Bronchial epithelial cell (primary cell): Measurements from ENCODE around the gene FOSB. TPM values are rescaled to one million over a fixed set of nuclear protein-coding genes. Genes with fewer than 3 reads are reported as not detected.

Source experiments
- DNase-seq: peaks from one replicate; pipeline ENCODE4 v3.0.0-alpha.2; 2010; ENCODE audit warnings: low read depth
- FAIRE-seq: peaks from 2 replicates; lab custom pipeline; 2011; peaks lifted over from hg19 to GRCh38; lab: Jason Lieb, UNC
- H3K27me3 ChIP-seq: 2 replicates; pipeline ENCODE4 v1.5.1; 2011; ENCODE audit warnings: low read length; ENCODE audit not compliant: control insufficient read depth, insufficient read depth
- H3K36me3 ChIP-seq: 2 replicates; pipeline ENCODE4 v1.5.1; 2011; ENCODE audit warnings: low read length; ENCODE audit not compliant: control insufficient read depth, insufficient read depth
- H3K4me3 ChIP-seq: 2 replicates; pipeline ENCODE4 v1.5.1; 2011; ENCODE audit warnings: mild to moderate bottlenecking, low read depth, low read length, control low read depth
- total RNA-seq: library from RNA; depleted of rRNA; stranded (reverse); fragments of >200 nt; gene quantifications from 2 replicates; pipeline ENCODE4 v1.2.1, GENCODE V29; 2014
- TF ChIP-seq, protein P1 (sequence below): IDR thresholded peaks from 2 replicates; pipeline ENCODE4 v1.5.1; 2011; ENCODE audit warnings: mild to moderate bottlenecking, moderate library complexity, low read length, control low read depth, inconsistent platforms; ENCODE audit not compliant: insufficient read depth, severe bottlenecking

The FOSB gene
- total RNA-seq, 1 donor from 2014 or later: 4.2 TPM

DNA sequence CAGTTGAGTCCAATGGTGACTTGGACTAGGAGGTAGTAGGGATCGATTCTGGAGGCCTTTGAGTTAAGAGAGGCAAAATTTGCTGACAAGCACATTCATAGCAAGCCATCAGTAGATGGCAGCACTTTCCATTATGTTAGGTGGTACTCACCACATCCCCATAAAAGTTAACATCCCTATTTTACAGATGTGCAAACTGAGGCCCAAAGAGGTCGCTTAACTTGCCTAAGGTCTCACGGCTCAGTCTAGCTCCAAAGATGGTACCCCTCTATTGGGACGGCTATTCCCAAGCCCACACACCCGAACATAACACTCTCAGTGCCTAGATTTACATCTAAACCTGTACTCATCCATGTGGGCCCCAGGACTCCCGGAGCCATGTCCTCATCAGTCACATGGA, 21.5 kb upstream of the FOSB start:
- Histone ChIP-seq H3K27me3 (no peaks in the 10 kb centered on the region), H3K36me3 (no peaks in the 10 kb centered on the region), H3K4me3 (no peak overlapping the region)
- no peak for FAIRE-seq
- peak; percentile 50 for DNase-seq
- TF ChIP-seq, protein P1, sequence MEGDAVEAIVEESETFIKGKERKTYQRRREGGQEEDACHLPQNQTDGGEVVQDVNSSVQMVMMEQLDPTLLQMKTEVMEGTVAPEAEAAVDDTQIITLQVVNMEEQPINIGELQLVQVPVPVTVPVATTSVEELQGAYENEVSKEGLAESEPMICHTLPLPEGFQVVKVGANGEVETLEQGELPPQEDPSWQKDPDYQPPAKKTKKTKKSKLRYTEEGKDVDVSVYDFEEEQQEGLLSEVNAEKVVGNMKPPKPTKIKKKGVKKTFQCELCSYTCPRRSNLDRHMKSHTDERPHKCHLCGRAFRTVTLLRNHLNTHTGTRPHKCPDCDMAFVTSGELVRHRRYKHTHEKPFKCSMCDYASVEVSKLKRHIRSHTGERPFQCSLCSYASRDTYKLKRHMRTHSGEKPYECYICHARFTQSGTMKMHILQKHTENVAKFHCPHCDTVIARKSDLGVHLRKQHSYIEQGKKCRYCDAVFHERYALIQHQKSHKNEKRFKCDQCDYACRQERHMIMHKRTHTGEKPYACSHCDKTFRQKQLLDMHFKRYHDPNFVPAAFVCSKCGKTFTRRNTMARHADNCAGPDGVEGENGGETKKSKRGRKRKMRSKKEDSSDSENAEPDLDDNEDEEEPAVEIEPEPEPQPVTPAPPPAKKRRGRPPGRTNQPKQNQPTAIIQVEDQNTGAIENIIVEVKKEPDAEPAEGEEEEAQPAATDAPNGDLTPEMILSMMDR: peak; percentile 44

DNA sequence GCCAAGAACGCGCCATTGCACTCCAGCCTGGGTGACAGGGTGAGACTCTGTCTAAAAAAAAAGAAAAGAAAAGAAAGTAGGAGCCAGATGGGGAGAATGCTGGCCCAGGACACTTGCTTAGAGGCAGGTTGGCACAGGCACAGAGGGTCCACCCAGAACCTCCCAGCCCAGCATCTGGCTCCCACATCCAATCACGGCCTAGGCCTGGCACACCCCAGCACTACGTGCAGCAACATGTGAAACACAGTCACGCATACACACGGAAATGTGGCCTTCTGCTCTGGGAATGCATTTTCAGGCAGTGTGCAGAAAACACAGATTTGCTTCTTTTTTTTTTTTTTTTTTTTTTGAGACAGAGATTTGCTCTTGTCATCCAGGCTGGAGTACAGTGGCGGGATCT, 20.9 kb upstream of the FOSB start:
- FAIRE-seq (peak; percentile 50), DNase-seq (peak; percentile 99)
- H3K36me3 ChIP-seq: no peaks in the 10 kb centered on the region
- TF ChIP-seq, protein P1: no peak
- H3K4me3 ChIP-seq: no peak overlapping the region
- H3K27me3 ChIP-seq: no peaks in the 10 kb centered on the region

DNA sequence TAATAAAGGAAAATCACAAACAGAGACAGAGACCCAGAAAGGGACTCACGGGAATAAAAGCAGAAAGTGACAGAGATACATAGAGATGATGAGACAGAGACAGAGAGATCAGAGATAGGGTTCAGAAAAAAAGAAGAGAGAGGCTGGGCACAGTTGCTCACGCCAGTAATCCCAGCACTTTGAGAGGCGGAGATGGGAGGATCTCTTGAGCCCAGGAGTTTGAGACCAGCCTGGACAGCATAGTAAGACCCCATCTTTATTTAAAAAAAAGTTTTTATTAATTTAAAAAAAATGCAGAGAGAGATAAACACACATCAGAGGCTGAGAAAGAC, 19.4 kb upstream of the FOSB start:
- Histone ChIP-seq H3K27me3 (no peaks in the 10 kb centered on the region), H3K4me3 (no peak overlapping the region), H3K36me3 (no peaks in the 10 kb centered on the region)
- TF ChIP-seq, protein P1: no peak
- FAIRE-seq (no peak), DNase-seq (no peak)

DNA sequence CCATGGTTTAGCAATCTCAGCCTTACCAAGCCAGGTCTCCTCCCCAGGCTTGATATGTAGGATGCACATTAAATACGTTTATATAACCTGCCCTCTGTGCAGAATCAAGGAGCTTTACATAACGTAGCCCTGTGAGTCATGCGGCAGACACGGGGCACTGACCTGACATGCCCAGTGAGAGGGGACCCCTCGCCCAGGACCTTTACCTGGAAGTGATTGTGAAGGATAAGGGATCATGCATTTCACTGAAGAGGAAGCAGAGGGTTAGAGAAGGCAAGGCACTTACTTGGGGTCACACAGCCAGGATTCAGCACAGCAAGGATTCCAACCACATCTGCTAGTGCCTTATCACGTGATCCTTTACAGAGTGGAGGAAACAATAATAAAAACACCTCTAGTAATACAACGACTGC, 18.9 kb upstream of the FOSB start:
- Histone ChIP-seq H3K36me3 (no peaks in the 10 kb centered on the region), H3K27me3 (no peaks in the 10 kb centered on the region), H3K4me3 (no peak overlapping the region)
- peak; percentile 66 for FAIRE-seq
- DNase-seq: peak; percentile 93
- TF ChIP-seq, protein P1: no peak

DNA sequence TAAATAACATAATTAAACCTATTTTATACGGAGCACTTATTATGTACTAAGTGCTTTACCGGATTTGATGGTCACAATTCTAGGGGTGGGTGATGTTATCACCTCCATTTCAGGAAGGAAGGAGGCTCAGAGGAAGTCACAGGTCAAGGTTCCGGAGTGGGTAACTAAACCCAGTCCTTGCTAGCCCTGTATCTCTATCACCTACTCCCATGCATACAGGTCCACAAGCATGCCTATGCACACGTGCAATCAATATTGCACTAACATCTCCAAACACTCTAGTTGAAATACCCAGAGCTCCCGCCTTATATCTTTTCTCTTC, 17.8 kb upstream of the FOSB start:
- peak overlapping the region; percentile 43 for H3K4me3 ChIP-seq
- no peaks in the 10 kb centered on the region for H3K36me3 ChIP-seq
- no peaks in the 10 kb centered on the region for H3K27me3 ChIP-seq
- TF ChIP-seq, protein P1: no peak
- no peak for DNase-seq
- FAIRE-seq: no peak

DNA sequence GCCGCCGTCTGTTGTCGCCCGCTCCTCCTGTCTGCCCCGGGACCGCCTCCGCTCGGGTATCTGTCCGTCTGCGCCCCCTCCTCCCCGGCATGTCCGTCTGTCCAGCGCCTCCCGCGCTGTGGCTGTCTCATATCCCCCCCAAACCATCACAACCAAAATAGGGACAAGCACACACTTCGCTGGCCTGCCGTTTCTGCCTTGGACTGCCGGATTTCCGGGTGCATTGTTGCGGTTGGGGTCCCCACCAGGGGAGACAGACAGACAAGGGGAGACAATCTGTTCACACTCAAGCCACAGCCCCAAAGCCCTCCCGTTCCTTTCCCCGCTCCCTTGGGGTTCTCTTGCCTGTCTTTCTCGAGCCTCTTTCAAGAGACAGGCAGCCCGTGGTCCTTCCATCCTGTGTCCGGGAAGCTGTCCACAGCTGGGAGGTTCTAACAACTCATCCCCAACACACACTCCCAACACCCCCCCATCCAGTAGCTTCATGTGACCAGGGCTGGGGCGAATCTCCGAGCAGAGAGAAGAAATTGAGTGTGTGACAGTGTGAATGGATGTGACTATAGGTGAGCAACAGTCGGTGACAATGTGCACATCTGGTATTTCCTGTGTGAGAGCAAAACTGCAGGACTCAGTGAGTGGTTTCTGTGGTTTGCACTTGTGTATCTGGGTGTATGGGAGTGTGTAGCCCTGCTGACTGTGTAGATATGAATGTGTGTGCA, 16.5 kb upstream of the FOSB start:
- Histone ChIP-seq H3K4me3 (peak overlapping the region; percentile 58), H3K27me3 (no peaks in the 10 kb centered on the region), H3K36me3 (no peaks in the 10 kb centered on the region)
- TF ChIP-seq, protein P1: no peak
- DNase-seq: peak; percentile 85
- no peak for FAIRE-seq
